ENCODE measurements around the gene SYNC.
"Not testable (repeated sequence)": the region's sequence is repeated elsewhere in the genome, so short reads cannot be mapped to it uniquely, and the experiment has no call there.

SYNC gene

GRCh38 chr1:32650248-32650751 is 52.3 kb downstream of the SYNC start, which contains the start of gene ZBTB8OS:
Gene ZBTB8OS, minus strand, starts transcription at chr1:32650550. Its CDS starts 21 bp downstream, at chr1:32650529.
- Histone ChIP-seq H3K36me3 (ENCODE audit: insufficient read depth, low read length) (peaks cover 44% of the 10 kb centered on the region), H3K4me1 (ENCODE audit: insufficient read depth, low read length, severe bottlenecking) (peaks cover 57% of the 10 kb centered on the region), H3K9me2 (ENCODE audit: low read depth, low read length) (no peaks in the 10 kb centered on the region), H3K4me3 (ENCODE audit: low read depth, low read length, poor library complexity, severe bottlenecking) (peak within 1 kb of the TSS; percentile 98), H3K9ac (ENCODE audit: low read length) (peak within 1 kb of the TSS; percentile 98), H2AFZ (ENCODE audit: low read length) (no peak within 1 kb of the TSS), H3K27ac (ENCODE audit: low read depth, low read length, poor library complexity, severe bottlenecking) (peak within 1 kb of the TSS; percentile 98), H3K4me2 (ENCODE audit: low read length) (peak within 1 kb of the TSS; percentile 93), H3K9me3 (ENCODE audit: low read length) (no peaks in the 10 kb centered on the region), H3K27me3 (ENCODE audit: insufficient read depth, low read length) (no peaks in the 10 kb centered on the region), H3F3A (ENCODE audit: insufficient read depth, low read length) (no peaks in the 10 kb centered on the region), H4K20me1 (ENCODE audit: insufficient read depth, low read length) (no peaks in the 10 kb centered on the region), H3K79me2 (ENCODE audit: insufficient read depth, low read length) (peaks cover 57% of the 10 kb centered on the region)
- TF ChIP-seq CTCF (IDR thresholded peaks at IDR 0.05; ENCODE audit: low read length) (no peak), EZH2 (IDR thresholded peaks at IDR 0.05; ENCODE audit: borderline replicate concordance, low read length) (no peak)

- Histone ChIP-seq H3K9me2 (ENCODE audit: low read depth, low read length) (no peaks in the 10 kb centered on the region), H2AFZ (ENCODE audit: low read length) (no peak overlapping the region), H3K4me2 (ENCODE audit: low read length) (peak overlapping the region; percentile 49), H3K9me3 (ENCODE audit: low read length) (no peaks in the 10 kb centered on the region), H3K27me3 (ENCODE audit: insufficient read depth, low read length) (no peaks in the 10 kb centered on the region), H3K4me1 (ENCODE audit: insufficient read depth, low read length, severe bottlenecking) (peaks cover 33% of the 10 kb centered on the region), H3K4me3 (ENCODE audit: low read depth, low read length, poor library complexity, severe bottlenecking) (peak overlapping the region; percentile 98), H3F3A (ENCODE audit: insufficient read depth, low read length) (no peaks in the 10 kb centered on the region), H3K36me3 (ENCODE audit: insufficient read depth, low read length) (peaks cover 16% of the 10 kb centered on the region), H3K27ac (ENCODE audit: low read depth, low read length, poor library complexity, severe bottlenecking) (peak overlapping the region; percentile 98), H4K20me1 (ENCODE audit: insufficient read depth, low read length) (no peaks in the 10 kb centered on the region), H3K9ac (ENCODE audit: low read length) (peak overlapping the region; percentile 8; the same call in 1 of the 2 replicates), H3K79me2 (ENCODE audit: insufficient read depth, low read length) (peaks cover 40% of the 10 kb centered on the region)
- TF ChIP-seq EZH2 (IDR thresholded peaks at IDR 0.05; ENCODE audit: borderline replicate concordance, low read length) (no peak), CTCF (IDR thresholded peaks at IDR 0.05; ENCODE audit: low read length) (no peak)
Measured at GRCh38 chr1:32647308-32648134, 55.0 kb downstream of the SYNC start.

GRCh38 chr1:32644426-32644825 is 58.1 kb downstream of the SYNC start:
- Histone ChIP-seq H3F3A (ENCODE audit: insufficient read depth, low read length) (no peaks in the 10 kb centered on the region), H3K4me2 (ENCODE audit: low read length) (no peak overlapping the region), H3K27me3 (ENCODE audit: insufficient read depth, low read length) (no peaks in the 10 kb centered on the region), H3K9ac (ENCODE audit: low read length) (no peak overlapping the region), H3K9me2 (ENCODE audit: low read depth, low read length) (no peaks in the 10 kb centered on the region), H3K79me2 (ENCODE audit: insufficient read depth, low read length) (peaks cover 29% of the 10 kb centered on the region), H3K27ac (ENCODE audit: low read depth, low read length, poor library complexity, severe bottlenecking) (no peak overlapping the region), H2AFZ (ENCODE audit: low read length) (no peak overlapping the region), H3K9me3 (ENCODE audit: low read length) (no peaks in the 10 kb centered on the region), H3K4me1 (ENCODE audit: insufficient read depth, low read length, severe bottlenecking) (peaks cover 25% of the 10 kb centered on the region), H3K4me3 (ENCODE audit: low read depth, low read length, poor library complexity, severe bottlenecking) (no peak overlapping the region), H3K36me3 (ENCODE audit: insufficient read depth, low read length) (no peaks in the 10 kb centered on the region), H4K20me1 (ENCODE audit: insufficient read depth, low read length) (no peaks in the 10 kb centered on the region)
- TF ChIP-seq CTCF (IDR thresholded peaks at IDR 0.05; ENCODE audit: low read length) (no peak), EZH2 (IDR thresholded peaks at IDR 0.05; ENCODE audit: borderline replicate concordance, low read length) (no peak)

- H3K36me3 ChIP-seq (ENCODE audit: insufficient read depth, low read length); H3K27me3 ChIP-seq (ENCODE audit: insufficient read depth, low read length); H3K27ac ChIP-seq (ENCODE audit: low read depth, low read length, poor library complexity, severe bottlenecking); H3K9me2 ChIP-seq (ENCODE audit: low read depth, low read length); H3K4me2 ChIP-seq (ENCODE audit: low read length); H3K4me3 ChIP-seq (ENCODE audit: low read depth, low read length, poor library complexity, severe bottlenecking); H3K9me3 ChIP-seq (ENCODE audit: low read length); H3K9ac ChIP-seq (ENCODE audit: low read length); H2AFZ ChIP-seq (ENCODE audit: low read length); H3F3A ChIP-seq (ENCODE audit: insufficient read depth, low read length); H4K20me1 ChIP-seq (ENCODE audit: insufficient read depth, low read length): not testable (repeated sequence)
- peaks cover 11% of the 10 kb centered on the region for H3K4me1 ChIP-seq (ENCODE audit: insufficient read depth, low read length, severe bottlenecking)
- H3K79me2 ChIP-seq (ENCODE audit: insufficient read depth, low read length) = peaks cover 18% of the 10 kb centered on the region
Measured at GRCh38 chr1:32642292-32642827, 60.2 kb downstream of the SYNC start.
